Central memory CD4-positive, alpha-beta T cell (primary cell): ENCODE measurements around the gene NFKB2.

ENCODE experiments used
- DNase-seq: peaks from one replicate; pipeline ENCODE4 v3.0.0; 2022

Gene NFKB2

GRCh38 chr10:102423372-102423968, 28.0 kb downstream of the NFKB2 start:
- no peak for DNase-seq

GRCh38 chr10:102424145-102424544, 28.6 kb downstream of the NFKB2 start:
- DNase-seq = no peak

- no peak for DNase-seq
Measured at GRCh38 chr10:102424916-102425315, 29.4 kb downstream of the NFKB2 start.

- DNase-seq = no peak
Measured at GRCh38 chr10:102425444-102425843, 29.9 kb downstream of the NFKB2 start.

GRCh38 chr10:102426803-102427287, 31.3 kb downstream of the NFKB2 start:
- DNase-seq = no peak

- DNase-seq = no peak
Measured at GRCh38 chr10:102429468-102429867, 34.0 kb downstream of the NFKB2 start.

- no peak for DNase-seq
Measured at GRCh38 chr10:102431452-102432124, 36.1 kb downstream of the NFKB2 start.

- DNase-seq = peak; percentile 90
Measured at GRCh38 chr10:102432162-102432950, 36.9 kb downstream of the NFKB2 start, which contains the start of gene CUEDC2. TSS of gene CUEDC2 (minus strand) at chr10:102432574. CDS start at chr10:102425188, 7,386 bp downstream.

- no peak for DNase-seq
Measured at GRCh38 chr10:102433619-102434046, 38.1 kb downstream of the NFKB2 start.

GRCh38 chr10:102434394-102435132, 39.1 kb downstream of the NFKB2 start:
- no peak for DNase-seq

- DNase-seq = no peak
Measured at GRCh38 chr10:102435133-102435497, 39.6 kb downstream of the NFKB2 start.

- no peak for DNase-seq
Measured at GRCh38 chr10:102435529-102436233, 40.2 kb downstream of the NFKB2 start.

GRCh38 chr10:102436312-102436711, 40.8 kb downstream of the NFKB2 start:
- no peak for DNase-seq

GRCh38 chr10:102437515-102437914, 42.0 kb downstream of the NFKB2 start:
- no peak for DNase-seq

GRCh38 chr10:102438374-102438773, 42.9 kb downstream of the NFKB2 start:
- DNase-seq = no peak

GRCh38 chr10:102444851-102445250, 49.3 kb downstream of the NFKB2 start:
- no peak for DNase-seq

- DNase-seq = peak; percentile 83
Measured at GRCh38 chr10:102449321-102450123, 54.0 kb downstream of the NFKB2 start.

GRCh38 chr10:102450124-102450373, 54.5 kb downstream of the NFKB2 start:
- no peak for DNase-seq

GRCh38 chr10:102450374-102451104, 55.0 kb downstream of the NFKB2 start:
- DNase-seq = peak; percentile 94

GRCh38 chr10:102451105-102451969, 55.8 kb downstream of the NFKB2 start, which contains the start of gene C10orf95:
TSS of gene C10orf95 (minus strand) at chr10:102451543. CDS start at chr10:102451093, 450 bp downstream.
- no peak for DNase-seq
